C4-2B (cell line): Measurements from ENCODE around the gene RPL10.
A peak's percentile ranks its signal among the peaks of the same experiment; 100 is the strongest.

Experiments
- H3K27ac ChIP-seq: fragments of 450-650 bp; 2 replicates; pipeline ENCODE4 v1.5.1; 2017
- CTCF ChIP-seq: fragments of 450-650 bp; conservative IDR thresholded peaks from 2 replicates; pipeline ENCODE4 v1.5.1; 2017; ENCODE audit warnings: mild to moderate bottlenecking
- ZFX ChIP-seq: fragments of 450-650 bp; IDR thresholded peaks from 2 replicates; pipeline ENCODE4 v1.6.1; 2017

RPL10 gene

GRCh38 chrX:154434394-154435168 lies 36.4 kb downstream of the RPL10 start:
- TF ChIP-seq CTCF (no peak), ZFX (no peak)
- H3K27ac ChIP-seq, result no peak overlapping the region

- no peak overlapping the region for H3K27ac ChIP-seq
- no peak for TF ChIP-seq CTCF
- no peak for TF ChIP-seq ZFX
These were observed 37.1 kb downstream of the RPL10 start for GRCh38 chrX:154435171-154435733.

GRCh38 chrX:154436374-154436982 lies 38.3 kb downstream of the RPL10 start:
- no peak for TF ChIP-seq ZFX
- no peak for TF ChIP-seq CTCF
- peak overlapping the region; percentile 85 for H3K27ac ChIP-seq

- H3K27ac ChIP-seq, result peak within 1 kb of the TSS; percentile 85
- TF ChIP-seq CTCF, result no peak
- TF ChIP-seq ZFX, result no peak
These were observed 39.0 kb downstream of the RPL10 start, which contains the start of gene GDI1 for GRCh38 chrX:154436983-154437752. Gene GDI1 (plus strand): TSS chrX:154437154. CDS start chrX:154437255, 101 bp downstream.

- H3K27ac ChIP-seq, result peak overlapping the region; percentile 85
- TF ChIP-seq CTCF (no peak), ZFX (no peak)
These were observed 40.1 kb downstream of the RPL10 start for GRCh38 chrX:154437971-154438893.

- H3K27ac ChIP-seq, result no peak overlapping the region
- no peak for TF ChIP-seq CTCF
- no peak for TF ChIP-seq ZFX
These were observed 41.7 kb downstream of the RPL10 start for GRCh38 chrX:154439841-154440240.
